ENCODE results near the gene COG5. TPM values are rescaled to one million over a fixed set of nuclear protein-coding genes. Genes with fewer than 3 reads are reported as not detected.

Gene COG5
- total RNA-seq, 1 experiment from 2014 or later, result 56.1 TPM

DNA sequence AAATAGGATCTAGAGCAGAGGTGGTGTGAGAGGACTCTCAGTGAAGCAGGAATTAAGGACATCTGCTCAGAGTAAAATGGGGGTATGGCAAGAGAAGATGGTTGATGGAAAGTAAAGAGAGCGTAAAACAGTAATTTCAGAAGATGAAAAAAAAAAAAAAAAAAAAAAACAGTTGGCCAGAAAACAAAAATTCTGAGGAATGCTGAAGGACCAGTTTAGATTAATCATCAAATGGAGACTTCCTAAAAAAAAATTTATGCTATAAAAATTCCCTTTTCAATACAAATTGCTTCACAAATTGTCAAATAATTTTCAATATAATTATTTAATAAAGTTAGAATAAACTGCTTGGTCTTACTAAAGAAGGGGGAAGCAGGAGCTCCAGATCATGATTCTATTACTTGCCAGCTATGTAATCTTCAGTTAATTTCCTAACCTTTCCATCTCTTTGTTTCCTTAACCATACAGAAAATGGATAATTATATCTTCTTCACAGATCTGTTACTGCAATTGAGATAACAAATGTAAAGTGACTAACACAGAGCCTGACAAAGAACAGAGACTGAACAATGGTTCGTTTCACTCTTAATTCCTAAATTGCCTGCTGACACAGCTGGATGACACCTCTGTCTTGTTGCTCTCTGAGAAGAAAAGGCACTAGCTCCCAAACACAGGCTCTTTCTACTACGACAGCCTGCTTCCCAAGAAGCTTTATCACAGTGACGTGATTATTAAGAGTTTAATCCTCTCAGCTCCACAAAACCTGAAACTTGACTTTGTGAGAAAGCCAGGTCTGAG is 158.8 kb downstream of the COG5 start:
- H3K4me1 ChIP-seq (ENCODE audit: low read length), result no peaks in the 10 kb centered on the region
- peaks cover 6% of the 10 kb centered on the region; the same call in 1 of the 2 replicates for H3K36me3 ChIP-seq (ENCODE audit: insufficient read depth, low read length)
- no peak overlapping the region for H3K27ac ChIP-seq (ENCODE audit: low read length)
- no peaks in the 10 kb centered on the region for H3K9me3 ChIP-seq (ENCODE audit: low read length)
- no peak overlapping the region for H2AFZ ChIP-seq (ENCODE audit: low read length)
- no peak overlapping the region for H3K9ac ChIP-seq (ENCODE audit: low read length)
- no peaks in the 10 kb centered on the region for H3K27me3 ChIP-seq (ENCODE audit: low read length)
- H3K9me2 ChIP-seq (replicated peaks; ENCODE audit: insufficient read depth, low read length), result no peaks in the 10 kb centered on the region
- H3K4me3 ChIP-seq (ENCODE audit: low read length), result no peak overlapping the region
- H3K4me2 ChIP-seq (ENCODE audit: low read depth, low read length, poor library complexity, severe bottlenecking), result no peak overlapping the region
- H3K79me2 ChIP-seq (ENCODE audit: low read length), result 0 out of 2 replicates have a peak, but pooled peaks cover 3% of the 10 kb centered on the region
- H4K20me1 ChIP-seq (ENCODE audit: insufficient read depth, low read depth, low read length), result no peaks in the 10 kb centered on the region
- no peak for DNase-seq

- no peaks in the 10 kb centered on the region for H4K20me1 ChIP-seq (ENCODE audit: insufficient read depth, low read depth, low read length)
- H3K9me3 ChIP-seq (ENCODE audit: low read length), result no peaks in the 10 kb centered on the region
- H3K4me1 ChIP-seq (ENCODE audit: low read length), result no peaks in the 10 kb centered on the region
- no peak overlapping the region for H3K4me2 ChIP-seq (ENCODE audit: low read depth, low read length, poor library complexity, severe bottlenecking)
- no peak overlapping the region for H3K4me3 ChIP-seq (ENCODE audit: low read length)
- no peaks in the 10 kb centered on the region for H3K36me3 ChIP-seq (ENCODE audit: insufficient read depth, low read length)
- H3K27ac ChIP-seq (ENCODE audit: low read length), result no peak overlapping the region
- H3K79me2 ChIP-seq (ENCODE audit: low read length), result peaks cover 11% of the 10 kb centered on the region
- no peak for DNase-seq
- no peak overlapping the region for H2AFZ ChIP-seq (ENCODE audit: low read length)
- no peak overlapping the region for H3K9ac ChIP-seq (ENCODE audit: low read length)
- H3K27me3 ChIP-seq (ENCODE audit: low read length), result no peaks in the 10 kb centered on the region
- no peaks in the 10 kb centered on the region for H3K9me2 ChIP-seq (replicated peaks; ENCODE audit: insufficient read depth, low read length)
Observed at GRCh38 chr7:107398161-107398560, 165.6 kb downstream of the COG5 start.

GRCh38 chr7:107396990-107397389 is 166.7 kb downstream of the COG5 start:
- no peak overlapping the region for H3K27ac ChIP-seq (ENCODE audit: low read length)
- H3K79me2 ChIP-seq (ENCODE audit: low read length), result peaks cover 13% of the 10 kb centered on the region
- H3K4me2 ChIP-seq (ENCODE audit: low read depth, low read length, poor library complexity, severe bottlenecking), result no peak overlapping the region
- H3K4me1 ChIP-seq (ENCODE audit: low read length), result no peaks in the 10 kb centered on the region
- DNase-seq, result no peak
- H3K9me3 ChIP-seq (ENCODE audit: low read length), result no peaks in the 10 kb centered on the region
- H3K27me3 ChIP-seq (ENCODE audit: low read length), result no peaks in the 10 kb centered on the region
- H3K9ac ChIP-seq (ENCODE audit: low read length), result no peak overlapping the region
- H4K20me1 ChIP-seq (ENCODE audit: insufficient read depth, low read depth, low read length), result no peaks in the 10 kb centered on the region
- no peak overlapping the region for H2AFZ ChIP-seq (ENCODE audit: low read length)
- H3K4me3 ChIP-seq (ENCODE audit: low read length), result no peak overlapping the region
- H3K36me3 ChIP-seq (ENCODE audit: insufficient read depth, low read length), result no peaks in the 10 kb centered on the region
- H3K9me2 ChIP-seq (replicated peaks; ENCODE audit: insufficient read depth, low read length), result no peaks in the 10 kb centered on the region

- no peak overlapping the region for H3K4me2 ChIP-seq (ENCODE audit: low read depth, low read length, poor library complexity, severe bottlenecking)
Observed at GRCh38 chr7:107396081-107396480, 167.6 kb downstream of the COG5 start.

GRCh38 chr7:107394831-107395230 is 168.9 kb downstream of the COG5 start:
- no peak overlapping the region for H3K9ac ChIP-seq (ENCODE audit: low read length)
- H3K27ac ChIP-seq (ENCODE audit: low read length), result no peak overlapping the region
- H3K27me3 ChIP-seq (ENCODE audit: low read length), result no peaks in the 10 kb centered on the region
- DNase-seq, result no peak
- no peaks in the 10 kb centered on the region for H3K9me2 ChIP-seq (replicated peaks; ENCODE audit: insufficient read depth, low read length)
- H3K36me3 ChIP-seq (ENCODE audit: insufficient read depth, low read length), result no peaks in the 10 kb centered on the region
- peaks cover 13% of the 10 kb centered on the region for H3K79me2 ChIP-seq (ENCODE audit: low read length)
- no peaks in the 10 kb centered on the region for H4K20me1 ChIP-seq (ENCODE audit: insufficient read depth, low read depth, low read length)
- no peaks in the 10 kb centered on the region for H3K9me3 ChIP-seq (ENCODE audit: low read length)
- H3K4me2 ChIP-seq (ENCODE audit: low read depth, low read length, poor library complexity, severe bottlenecking), result no peak overlapping the region
- H3K4me3 ChIP-seq (ENCODE audit: low read length), result no peak overlapping the region
- no peaks in the 10 kb centered on the region for H3K4me1 ChIP-seq (ENCODE audit: low read length)
- H2AFZ ChIP-seq (ENCODE audit: low read length), result no peak overlapping the region

More at GRCh38 chr7:107396081-107396480, 167.6 kb downstream of the COG5 start:
- Histone ChIP-seq H3K27ac (ENCODE audit: low read length) (no peak overlapping the region), H3K79me2 (ENCODE audit: low read length) (peaks cover 13% of the 10 kb centered on the region), H3K27me3 (ENCODE audit: low read length) (no peaks in the 10 kb centered on the region), H3K9me2 (replicated peaks; ENCODE audit: insufficient read depth, low read length) (no peaks in the 10 kb centered on the region), H3K4me3 (ENCODE audit: low read length) (no peak overlapping the region), H2AFZ (ENCODE audit: low read length) (no peak overlapping the region), H3K36me3 (ENCODE audit: insufficient read depth, low read length) (no peaks in the 10 kb centered on the region), H3K9ac (ENCODE audit: low read length) (no peak overlapping the region), H3K9me3 (ENCODE audit: low read length) (no peaks in the 10 kb centered on the region), H3K4me1 (ENCODE audit: low read length) (no peaks in the 10 kb centered on the region), H4K20me1 (ENCODE audit: insufficient read depth, low read depth, low read length) (no peaks in the 10 kb centered on the region)
- DNase-seq, result no peak

- no peaks in the 10 kb centered on the region for H3K27me3 ChIP-seq (ENCODE audit: low read length)
- H3K9me3 ChIP-seq (ENCODE audit: low read length), result no peaks in the 10 kb centered on the region
- H3K36me3 ChIP-seq (ENCODE audit: insufficient read depth, low read length), result no peaks in the 10 kb centered on the region
- H3K4me3 ChIP-seq (ENCODE audit: low read length), result no peak overlapping the region
- no peak overlapping the region for H3K27ac ChIP-seq (ENCODE audit: low read length)
- H3K9ac ChIP-seq (ENCODE audit: low read length), result no peak overlapping the region
- H4K20me1 ChIP-seq (ENCODE audit: insufficient read depth, low read depth, low read length), result no peaks in the 10 kb centered on the region
- H3K4me2 ChIP-seq (ENCODE audit: low read depth, low read length, poor library complexity, severe bottlenecking), result no peak overlapping the region
- DNase-seq, result no peak
- no peak overlapping the region for H2AFZ ChIP-seq (ENCODE audit: low read length)
- peaks cover 13% of the 10 kb centered on the region for H3K79me2 ChIP-seq (ENCODE audit: low read length)
- no peaks in the 10 kb centered on the region for H3K9me2 ChIP-seq (replicated peaks; ENCODE audit: insufficient read depth, low read length)
- no peaks in the 10 kb centered on the region for H3K4me1 ChIP-seq (ENCODE audit: low read length)
Observed at GRCh38 chr7:107394276-107394675, 169.4 kb downstream of the COG5 start.

- DNase-seq, result no peak
- Histone ChIP-seq H3K4me3 (ENCODE audit: low read length) (no peak overlapping the region), H2AFZ (ENCODE audit: low read length) (no peak overlapping the region), H3K27ac (ENCODE audit: low read length) (no peak overlapping the region), H3K36me3 (ENCODE audit: insufficient read depth, low read length) (no peaks in the 10 kb centered on the region), H3K9ac (ENCODE audit: low read length) (no peak overlapping the region), H3K4me2 (ENCODE audit: low read depth, low read length, poor library complexity, severe bottlenecking) (no peak overlapping the region), H3K4me1 (ENCODE audit: low read length) (no peaks in the 10 kb centered on the region), H3K9me2 (replicated peaks; ENCODE audit: insufficient read depth, low read length) (no peaks in the 10 kb centered on the region), H3K9me3 (ENCODE audit: low read length) (no peaks in the 10 kb centered on the region), H3K79me2 (ENCODE audit: low read length) (peaks cover 13% of the 10 kb centered on the region), H3K27me3 (ENCODE audit: low read length) (no peaks in the 10 kb centered on the region), H4K20me1 (ENCODE audit: insufficient read depth, low read depth, low read length) (no peaks in the 10 kb centered on the region)
Observed at GRCh38 chr7:107392830-107393229, 170.9 kb downstream of the COG5 start.

GRCh38 chr7:107390916-107391315 is 172.8 kb downstream of the COG5 start:
- no peak overlapping the region for H3K27ac ChIP-seq (ENCODE audit: low read length)
- no peaks in the 10 kb centered on the region for H3K4me1 ChIP-seq (ENCODE audit: low read length)
- no peaks in the 10 kb centered on the region for H3K27me3 ChIP-seq (ENCODE audit: low read length)
- H3K9me2 ChIP-seq (replicated peaks; ENCODE audit: insufficient read depth, low read length), result no peaks in the 10 kb centered on the region
- H3K4me2 ChIP-seq (ENCODE audit: low read depth, low read length, poor library complexity, severe bottlenecking), result no peak overlapping the region
- no peaks in the 10 kb centered on the region for H3K36me3 ChIP-seq (ENCODE audit: insufficient read depth, low read length)
- no peak overlapping the region for H3K4me3 ChIP-seq (ENCODE audit: low read length)
- H3K9ac ChIP-seq (ENCODE audit: low read length), result no peak overlapping the region
- H2AFZ ChIP-seq (ENCODE audit: low read length), result no peak overlapping the region
- no peak for DNase-seq
- no peaks in the 10 kb centered on the region for H4K20me1 ChIP-seq (ENCODE audit: insufficient read depth, low read depth, low read length)
- no peaks in the 10 kb centered on the region for H3K9me3 ChIP-seq (ENCODE audit: low read length)
- peaks cover 7% of the 10 kb centered on the region; the same call in 1 of the 2 replicates for H3K79me2 ChIP-seq (ENCODE audit: low read length)

All from Karpas-422 (cell line).